GM18907 (cell line): ENCODE data around the gene TRAFD1.

Experiments
- ATAC-seq: cut with Tn5 transposase; IDR thresholded peaks from one replicate; pipeline ENCODE4 v1.9.1; 2021; ENCODE audit warnings: mild to moderate bottlenecking, moderate library complexity; ENCODE audit not compliant: unreplicated experiment

TRAFD1 gene

DNA sequence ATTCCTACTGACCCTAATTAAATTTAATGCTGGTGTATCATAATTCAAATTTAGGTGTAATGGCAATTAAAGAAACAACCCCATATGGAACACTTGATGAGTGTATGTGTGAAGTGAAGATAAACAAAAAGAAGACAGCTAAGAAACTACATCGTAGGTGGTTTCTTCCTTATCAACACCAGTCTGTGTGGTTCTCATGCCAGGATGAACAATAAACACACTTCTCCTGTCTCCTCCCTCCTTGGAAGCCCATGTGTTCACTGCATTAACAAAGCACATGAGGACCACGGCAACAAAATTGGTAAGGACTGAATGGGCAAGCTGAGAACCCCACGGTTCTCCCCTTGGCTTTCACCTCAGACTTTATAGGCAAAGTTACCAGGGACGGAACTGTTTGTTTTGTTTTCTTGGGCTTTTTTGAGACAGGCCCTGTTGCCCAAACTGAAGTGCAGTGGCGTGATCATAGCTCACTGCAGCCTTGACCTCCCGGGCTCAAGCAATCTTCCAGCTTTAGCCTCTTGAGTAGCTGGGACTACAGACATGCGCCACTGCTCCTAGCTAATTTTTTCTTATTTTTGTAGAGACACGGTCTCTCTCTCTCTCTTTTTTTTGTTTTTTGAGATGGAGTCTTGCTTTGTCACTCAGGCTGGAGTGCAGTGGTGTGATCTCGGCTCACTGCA is 71.0 kb downstream of the TRAFD1 start:
- ATAC-seq: no peak

DNA sequence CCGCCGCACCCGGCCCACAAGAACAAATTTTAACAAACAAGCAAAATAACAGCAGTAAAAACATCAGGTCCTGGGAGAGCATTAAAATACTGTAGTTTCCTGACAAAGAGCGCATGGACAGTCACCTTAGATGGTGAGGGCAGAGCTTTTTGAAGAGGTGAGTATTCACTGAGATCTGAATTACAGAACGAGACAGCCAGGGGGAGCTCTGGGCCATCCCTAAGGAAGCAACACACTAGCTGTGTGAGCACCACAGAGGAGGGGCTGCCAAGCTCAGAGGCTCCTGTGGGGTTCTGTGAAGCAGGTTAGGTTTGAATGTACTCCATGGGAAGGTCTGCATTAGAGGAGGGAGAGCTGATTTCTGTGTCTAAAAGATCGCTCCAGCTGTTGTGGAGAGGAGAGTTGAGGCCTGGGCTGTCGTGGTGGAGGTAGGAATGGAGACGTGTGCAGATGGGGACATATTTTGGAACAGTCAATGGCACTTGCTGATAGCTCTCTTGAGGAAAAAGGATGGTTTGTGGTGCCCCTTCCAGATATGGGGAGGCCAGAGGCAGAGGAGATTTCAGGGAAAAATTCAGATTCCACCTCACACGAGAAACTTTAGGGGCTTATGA is 72.9 kb downstream of the TRAFD1 start:
- ATAC-seq: no peak

DNA sequence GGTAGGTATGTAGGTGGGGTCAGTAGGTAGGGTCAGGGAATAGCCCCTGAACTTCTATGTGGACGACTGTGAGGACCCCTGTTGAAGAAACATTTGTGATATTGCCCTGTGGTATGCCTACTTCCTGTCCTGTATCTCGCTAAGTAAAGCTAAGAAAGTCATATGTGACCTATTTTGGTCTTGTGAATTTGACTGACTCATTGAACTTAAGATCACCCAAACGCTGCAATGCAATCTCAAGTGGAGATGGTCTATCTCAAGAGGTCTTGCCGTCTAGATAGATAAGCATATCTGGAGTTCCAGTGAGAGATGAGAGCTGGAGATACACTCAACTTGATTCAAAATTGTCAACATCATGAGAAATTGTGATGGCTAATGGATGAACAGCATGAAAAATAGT is 73.8 kb downstream of the TRAFD1 start:
- ATAC-seq: no peak
